CD14-positive monocyte (primary cell): ENCODE measurements around the gene ROBO1. TPM values are rescaled to one million over a fixed set of nuclear protein-coding genes. Genes with fewer than 3 reads are reported as not detected.

Experiments used
- DNase-seq, 3 donors: peaks; one replicate each; pipeline ENCODE4 v3.0.0-alpha.2; 2011 to 2022
- H2AFZ ChIP-seq: 2 replicates; pipeline ENCODE4 v1.6.0; 2012; ENCODE audit warnings: mild to moderate bottlenecking, low read depth, low read length, inconsistent platforms; ENCODE audit not compliant: insufficient read depth, poor library complexity, severe bottlenecking
- H3K27ac ChIP-seq, 2 donors: 1 replicate in 1 of 2; 2 replicates in 1 of 2; pipeline ENCODE4 v1.5.1; 2012 to 2013; ENCODE audit warnings: low read length in 2 of 2, control low read depth in 1 of 2, inconsistent platforms in 1 of 2, low read depth in 1 of 2, mild to moderate bottlenecking in 1 of 2
- H3K27me3 ChIP-seq, 2 donors: one replicate each; pipeline versions ENCODE4 v1.6.0 to v1.6.1; 2011 to 2013; ENCODE audit warnings: low read length in 2 of 2; ENCODE audit not compliant: control insufficient read depth in 2 of 2, insufficient read depth in 2 of 2
- H3K36me3 ChIP-seq, 2 donors: replicated peaks in 1 of 2; 1 replicate in 1 of 2; 2 replicates in 1 of 2; pipeline versions ENCODE4 v1.5.1 to v1.6.1; 2012 to 2013; ENCODE audit warnings: low read length in 2 of 2, control low read depth in 1 of 2, inconsistent platforms in 1 of 2, mild to moderate bottlenecking in 1 of 2; ENCODE audit not compliant: insufficient read depth in 2 of 2, control insufficient read depth in 1 of 2
- H3K4me1 ChIP-seq, 2 donors: 1 replicate in 1 of 2; 2 replicates in 1 of 2; pipeline versions ENCODE4 v1.5.1 to v1.6.1; 2012 to 2013; ENCODE audit warnings: low read length in 2 of 2, control low read depth in 1 of 2, inconsistent platforms in 1 of 2, mild to moderate bottlenecking in 1 of 2, moderate library complexity in 1 of 2; ENCODE audit not compliant: insufficient read depth in 2 of 2, control insufficient read depth in 1 of 2
- H3K4me2 ChIP-seq: replicated peaks from 2 replicates; pipeline ENCODE3; 2012; ENCODE audit warnings: low read length, moderate library complexity, mild to moderate bottlenecking; ENCODE audit not compliant: poor library complexity, severe bottlenecking; ENCODE audit errors: extremely low read depth
- H3K4me3 ChIP-seq, 3 experiments: fragments of 200-600 bp in 1 of 3; sonication (generic) in 1 of 3; replicated peaks in 1 of 3; 1 replicate in 2 of 3; 2 replicates in 1 of 3; pipeline ENCODE4 v1.5.1; 2011 to 2013; ENCODE audit warnings: low read length in 3 of 3, mild to moderate bottlenecking in 3 of 3, control low read depth in 2 of 3, low read depth in 2 of 3, inconsistent platforms in 1 of 3, moderate library complexity in 1 of 3
- H3K79me2 ChIP-seq: 2 replicates; pipeline ENCODE4 v1.6.0; 2012; ENCODE audit warnings: mild to moderate bottlenecking, control low read depth, inconsistent platforms, low read length, moderate library complexity; ENCODE audit not compliant: insufficient read depth
- H3K9ac ChIP-seq: 2 replicates; pipeline ENCODE4 v1.6.0; 2017; ENCODE audit warnings: low read length, mild to moderate bottlenecking; ENCODE audit not compliant: insufficient read depth, poor library complexity, severe bottlenecking
- H3K9me3 ChIP-seq, 2 donors: replicated peaks in 1 of 2; 1 replicate in 1 of 2; 2 replicates in 1 of 2; pipeline versions ENCODE4 v1.5.1 to v1.6.1; 2012 to 2013; ENCODE audit warnings: low read length in 2 of 2, control low read depth in 1 of 2; ENCODE audit not compliant: control insufficient read depth in 1 of 2, insufficient read depth in 1 of 2
- H4K20me1 ChIP-seq: 2 replicates; pipeline ENCODE4 v1.6.0; 2012; ENCODE audit warnings: mild to moderate bottlenecking, low read length, control low read depth, moderate library complexity; ENCODE audit not compliant: insufficient read depth
- H3K27ac Mint-ChIP-seq, 7 donors: one replicate each; pipeline ENCODE4 v1.8.0; 2020; ENCODE audit warnings: mild to moderate bottlenecking in 7 of 7, mixed read lengths in 7 of 7, moderate library complexity in 6 of 7, inconsistent platforms in 2 of 7
- H3K27me3 Mint-ChIP-seq, 3 donors: one replicate each; pipeline ENCODE4 v1.8.0; 2021 to 2022; ENCODE audit warnings: low read depth in 3 of 3, mild to moderate bottlenecking in 3 of 3, mixed read lengths in 3 of 3, moderate library complexity in 3 of 3, inconsistent platforms in 1 of 3
- H3K36me3 Mint-ChIP-seq, 2 donors: one replicate each; pipeline ENCODE4 v1.8.0; 2020; ENCODE audit warnings: mixed read lengths in 2 of 2, inconsistent platforms in 1 of 2, mild to moderate bottlenecking in 1 of 2
- H3K4me1 Mint-ChIP-seq: one replicate; pipeline ENCODE4 v1.8.0; 2020; ENCODE audit warnings: mild to moderate bottlenecking, mixed read lengths
- H3K4me3 Mint-ChIP-seq, 2 donors: one replicate each; pipeline ENCODE4 v1.8.0; 2020; ENCODE audit warnings: mild to moderate bottlenecking in 2 of 2, mixed read lengths in 2 of 2, moderate library complexity in 1 of 2
- H3K9me3 Mint-ChIP-seq, 7 donors: one replicate each; pipeline ENCODE4 v1.8.0; 2020 to 2022; ENCODE audit warnings: mixed read lengths in 7 of 7, mild to moderate bottlenecking in 6 of 7, moderate library complexity in 6 of 7, inconsistent platforms in 2 of 7
- WGBS: methylation state at CpG from one replicate; pipeline ENCODE4 v1.1.5; 2013; ENCODE audit warnings: missing lambda C conversion rate; ENCODE audit not compliant: insufficient coverage; 5-methylcytosine and 5-hydroxymethylcytosine counted together
- intact Hi-C, 2 donors: fragments of 100-400 bp; cut with micrococcal nuclease; formaldehyde crosslinking; loops; one replicate each; pipeline versions ENCODE4 v1.15.0 to v1.15.1; 2023
- polyA plus RNA-seq, 3 donors: library from polyadenylated mRNA; depleted of rRNA in 1 of 3; unstranded in 2 of 3; stranded (reverse) in 1 of 3; fragments of 300-500 nt in 2 of 3; fragments of >200 nt in 1 of 3; fragmentation: Illumina TruSeq in 2 of 3; gene quantifications; 1 replicate in 2 of 3; 2 replicates in 1 of 3; pipeline ENCODE4 v1.2.3, GENCODE V29; 2012 to 2021
- TF ChIP-seq, protein P1 (sequence below): fragments of 200-600 bp; IDR thresholded peaks from one replicate; pipeline ENCODE4 v1.8.0; 2022; ENCODE audit warnings: antibody characterized with exemption, mild to moderate bottlenecking

Gene ROBO1
- polyA plus RNA-seq, 3 donors = 0.09 to 0.10 TPM; not detected in 1

DNA sequence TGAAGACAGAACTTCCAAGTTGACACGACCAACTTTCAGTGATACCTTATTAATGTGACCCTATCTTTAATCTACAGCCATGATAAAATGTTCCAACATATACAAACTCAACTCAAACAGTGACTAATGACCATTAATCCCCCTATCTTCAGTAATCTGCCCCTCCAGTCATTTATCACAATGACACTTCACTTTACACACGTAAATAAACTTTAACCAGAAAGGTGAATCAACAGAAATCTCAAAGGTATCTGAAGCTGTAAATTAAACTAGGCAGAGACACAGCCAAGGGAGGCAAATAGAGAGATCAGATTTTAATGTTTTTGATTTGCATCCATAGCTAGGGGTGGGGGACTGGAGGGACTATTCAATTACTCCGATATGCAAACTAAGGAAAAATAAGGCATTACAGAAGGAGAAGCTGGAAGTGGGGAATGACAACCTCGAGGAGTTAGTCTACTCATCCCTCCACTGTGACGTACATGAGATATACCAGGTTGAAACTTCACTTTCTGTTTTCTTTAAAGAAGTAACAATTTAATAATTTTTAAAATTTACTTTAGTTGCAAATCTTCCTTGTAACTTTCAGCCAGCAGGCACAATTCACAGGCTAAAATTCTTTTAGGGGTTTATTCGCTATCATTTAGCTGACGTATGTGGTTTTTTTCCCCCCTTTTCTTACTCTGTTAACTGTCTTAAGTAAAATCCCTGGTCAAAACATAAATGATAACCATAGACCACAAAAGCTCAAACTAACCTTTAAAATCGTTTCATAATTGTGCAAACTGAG is 751.0 kb downstream of the ROBO1 start:
- H3K36me3 Mint-ChIP-seq = peaks cover 0 to 4% of the 10 kb centered on the region in 2 donors
- H3K4me3 Mint-ChIP-seq = no peak overlapping the region
- TF ChIP-seq, protein P1, sequence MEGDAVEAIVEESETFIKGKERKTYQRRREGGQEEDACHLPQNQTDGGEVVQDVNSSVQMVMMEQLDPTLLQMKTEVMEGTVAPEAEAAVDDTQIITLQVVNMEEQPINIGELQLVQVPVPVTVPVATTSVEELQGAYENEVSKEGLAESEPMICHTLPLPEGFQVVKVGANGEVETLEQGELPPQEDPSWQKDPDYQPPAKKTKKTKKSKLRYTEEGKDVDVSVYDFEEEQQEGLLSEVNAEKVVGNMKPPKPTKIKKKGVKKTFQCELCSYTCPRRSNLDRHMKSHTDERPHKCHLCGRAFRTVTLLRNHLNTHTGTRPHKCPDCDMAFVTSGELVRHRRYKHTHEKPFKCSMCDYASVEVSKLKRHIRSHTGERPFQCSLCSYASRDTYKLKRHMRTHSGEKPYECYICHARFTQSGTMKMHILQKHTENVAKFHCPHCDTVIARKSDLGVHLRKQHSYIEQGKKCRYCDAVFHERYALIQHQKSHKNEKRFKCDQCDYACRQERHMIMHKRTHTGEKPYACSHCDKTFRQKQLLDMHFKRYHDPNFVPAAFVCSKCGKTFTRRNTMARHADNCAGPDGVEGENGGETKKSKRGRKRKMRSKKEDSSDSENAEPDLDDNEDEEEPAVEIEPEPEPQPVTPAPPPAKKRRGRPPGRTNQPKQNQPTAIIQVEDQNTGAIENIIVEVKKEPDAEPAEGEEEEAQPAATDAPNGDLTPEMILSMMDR = no peak
- H3K4me3 ChIP-seq = no peak overlapping the region
- H3K27ac ChIP-seq = no peak overlapping the region
- peaks cover 29 to 45% of the 10 kb centered on the region in 2 donors for H3K27me3 ChIP-seq
- no peak for DNase-seq
- intact Hi-C loops = no loop called here
- H3K4me1 Mint-ChIP-seq = peaks cover 6% of the 10 kb centered on the region
- no peaks in the 10 kb centered on the region for H4K20me1 ChIP-seq
- H3K9ac ChIP-seq = no peak overlapping the region
- no peak overlapping the region for H3K27ac Mint-ChIP-seq
- H3K36me3 ChIP-seq = no peaks in the 10 kb centered on the region
- H3K4me1 ChIP-seq = peaks cover 2 to 6% of the 10 kb centered on the region in 2 donors
- peaks cover 0 to 8% (median 4%) of the 10 kb centered on the region in 7 donors for H3K9me3 Mint-ChIP-seq
- H3K79me2 ChIP-seq = no peaks in the 10 kb centered on the region
- no peak overlapping the region for H3K4me2 ChIP-seq
- H3K9me3 ChIP-seq = peaks cover 0 to 8% of the 10 kb centered on the region in 2 donors
- 86% methylated on average over 2 of the region's 8 CpGs for WGBS
- no peak overlapping the region for H2AFZ ChIP-seq
- peaks cover 0 to 17% (median 10%) of the 10 kb centered on the region in 3 donors for H3K27me3 Mint-ChIP-seq

GRCh38 chr3:79015854-79016253 is 751.9 kb downstream of the ROBO1 start:
- TF ChIP-seq, protein P1 = no peak
- H3K79me2 ChIP-seq = no peaks in the 10 kb centered on the region
- H4K20me1 ChIP-seq = no peaks in the 10 kb centered on the region
- peaks cover 0 to 17% (median 10%) of the 10 kb centered on the region in 3 donors for H3K27me3 Mint-ChIP-seq
- peaks cover 2 to 6% of the 10 kb centered on the region in 2 donors for H3K4me1 ChIP-seq
- intact Hi-C loops = no loop called here
- H3K4me3 ChIP-seq = no peak overlapping the region
- no peaks in the 10 kb centered on the region for H3K36me3 ChIP-seq
- peaks cover 0 to 4% of the 10 kb centered on the region in 2 donors for H3K36me3 Mint-ChIP-seq
- H3K27ac ChIP-seq = no peak overlapping the region
- H3K9me3 Mint-ChIP-seq = peaks cover 0 to 8% (median 4%) of the 10 kb centered on the region in 7 donors
- no peak for DNase-seq
- H3K4me3 Mint-ChIP-seq = no peak overlapping the region
- peaks cover 6% of the 10 kb centered on the region for H3K4me1 Mint-ChIP-seq
- peaks cover 29 to 45% of the 10 kb centered on the region in 2 donors for H3K27me3 ChIP-seq
- no peak overlapping the region for H3K27ac Mint-ChIP-seq
- H3K9ac ChIP-seq = no peak overlapping the region
- no CpG with 5 or more reads among the region's 1 CpG for WGBS
- no peak overlapping the region for H3K4me2 ChIP-seq
- H2AFZ ChIP-seq = no peak overlapping the region
- H3K9me3 ChIP-seq = peaks cover 0 to 8% of the 10 kb centered on the region in 2 donors
